Ammon's horn (tissue), 1 donor: ENCODE results near the gene SELENOV.

ENCODE experiments used
- DNase-seq: peaks from one replicate; pipeline ENCODE4 v3.0.0-alpha.2; 2016; ENCODE audit warnings: low spot score

SELENOV gene

DNA sequence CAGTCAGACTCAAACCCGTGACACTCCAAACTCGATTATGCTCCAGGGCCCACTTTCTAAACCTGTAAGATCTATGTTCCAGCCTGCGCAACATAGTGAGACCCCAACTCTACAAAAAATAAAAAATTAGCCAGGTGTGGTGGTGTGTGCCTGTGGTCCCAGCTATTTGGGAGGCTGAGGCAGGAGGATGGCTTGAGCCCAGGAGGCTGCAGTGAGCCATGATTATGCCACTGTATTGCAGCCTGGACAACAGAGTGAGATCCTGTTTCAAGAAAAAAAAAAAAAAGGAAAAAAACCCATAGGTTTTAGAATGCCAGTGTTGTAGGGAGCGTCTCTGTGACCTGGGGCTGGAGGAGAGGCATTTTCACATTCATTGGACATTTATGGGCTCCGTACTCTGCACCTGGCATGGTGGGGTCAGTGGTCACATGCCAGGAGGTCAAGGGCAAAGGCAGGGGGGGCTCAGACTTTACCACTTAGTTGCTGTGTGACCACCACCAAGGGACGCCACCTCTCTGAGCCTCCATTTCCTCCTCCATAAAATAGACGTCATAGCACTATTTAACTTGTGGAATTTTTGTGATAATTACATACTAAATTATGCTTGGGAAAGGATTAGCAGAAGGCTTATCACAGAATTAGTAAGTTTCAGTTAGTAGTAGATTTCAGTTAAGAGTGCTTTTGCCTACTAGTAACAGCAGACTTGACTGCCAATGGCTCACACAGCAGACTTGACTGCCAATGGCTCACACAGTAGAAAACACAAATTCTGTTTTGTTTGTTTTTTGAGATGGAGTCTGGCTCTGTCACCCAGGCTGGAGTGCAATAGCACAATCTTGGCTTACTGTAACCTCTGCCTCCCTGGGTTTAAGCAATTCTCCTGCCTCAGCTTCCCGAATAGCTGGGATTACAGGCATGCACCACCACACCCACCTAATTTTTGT is 5.9 kb downstream of the SELENOV start:
- DNase-seq = no peak

DNA sequence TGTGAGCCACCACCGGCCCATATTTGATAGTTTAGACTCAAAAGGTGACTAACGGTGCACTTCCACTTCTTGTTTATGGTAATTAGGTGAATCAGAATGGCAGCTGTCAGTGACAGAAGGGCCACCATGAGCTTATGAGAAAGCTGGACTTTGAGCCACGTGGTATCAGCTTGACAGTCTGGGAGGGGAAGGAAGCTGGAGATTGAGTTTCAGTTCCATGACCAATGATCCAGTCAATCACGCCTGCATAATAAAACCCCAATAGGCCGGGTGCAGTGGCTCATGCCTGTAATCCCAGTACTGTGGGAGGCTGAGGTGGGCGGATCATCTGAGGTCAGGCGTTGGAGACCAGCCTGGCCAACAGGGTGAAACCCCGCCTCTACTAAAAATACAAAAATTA is 9.6 kb downstream of the SELENOV start:
- DNase-seq = no peak

DNA sequence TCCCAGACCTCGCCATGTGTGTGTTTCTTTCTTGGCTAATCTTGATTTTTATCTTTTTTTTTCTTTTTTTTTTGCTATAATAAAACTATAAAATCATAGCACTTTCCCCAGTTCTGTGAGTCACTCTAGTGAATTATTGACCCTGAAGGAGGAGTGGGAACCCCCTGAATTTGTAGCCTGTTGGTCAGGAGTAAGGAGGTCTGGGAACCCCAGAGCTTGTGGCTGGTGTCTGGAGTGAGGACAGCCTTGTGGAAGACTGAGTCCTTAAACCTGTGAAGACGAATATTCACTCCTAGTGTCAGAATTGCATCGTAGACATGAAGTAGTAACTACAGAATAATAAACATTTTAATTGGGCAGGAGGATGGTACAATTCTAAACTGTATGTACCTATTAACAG is 10.3 kb downstream of the SELENOV start:
- DNase-seq = no peak

DNA sequence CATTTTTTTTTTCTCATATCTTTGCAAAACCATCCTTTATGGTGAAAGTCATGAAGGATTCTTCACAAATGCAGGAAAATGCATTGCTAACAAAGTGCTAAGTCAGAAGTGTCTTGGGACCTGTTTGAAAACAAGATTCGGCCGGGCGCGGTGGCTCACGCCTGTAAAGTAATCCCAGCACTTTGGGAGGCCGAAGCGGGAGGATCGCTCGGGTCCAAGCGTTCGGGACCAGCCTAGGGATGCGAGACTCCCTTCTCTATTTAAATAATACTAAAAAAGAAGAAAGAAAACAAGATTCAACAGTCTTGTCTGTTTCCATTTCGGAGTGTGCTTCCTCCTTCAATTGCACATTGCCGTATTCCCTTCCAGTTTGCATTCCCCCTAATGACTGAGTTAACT is 16.9 kb downstream of the SELENOV start:
- no peak for DNase-seq

DNA sequence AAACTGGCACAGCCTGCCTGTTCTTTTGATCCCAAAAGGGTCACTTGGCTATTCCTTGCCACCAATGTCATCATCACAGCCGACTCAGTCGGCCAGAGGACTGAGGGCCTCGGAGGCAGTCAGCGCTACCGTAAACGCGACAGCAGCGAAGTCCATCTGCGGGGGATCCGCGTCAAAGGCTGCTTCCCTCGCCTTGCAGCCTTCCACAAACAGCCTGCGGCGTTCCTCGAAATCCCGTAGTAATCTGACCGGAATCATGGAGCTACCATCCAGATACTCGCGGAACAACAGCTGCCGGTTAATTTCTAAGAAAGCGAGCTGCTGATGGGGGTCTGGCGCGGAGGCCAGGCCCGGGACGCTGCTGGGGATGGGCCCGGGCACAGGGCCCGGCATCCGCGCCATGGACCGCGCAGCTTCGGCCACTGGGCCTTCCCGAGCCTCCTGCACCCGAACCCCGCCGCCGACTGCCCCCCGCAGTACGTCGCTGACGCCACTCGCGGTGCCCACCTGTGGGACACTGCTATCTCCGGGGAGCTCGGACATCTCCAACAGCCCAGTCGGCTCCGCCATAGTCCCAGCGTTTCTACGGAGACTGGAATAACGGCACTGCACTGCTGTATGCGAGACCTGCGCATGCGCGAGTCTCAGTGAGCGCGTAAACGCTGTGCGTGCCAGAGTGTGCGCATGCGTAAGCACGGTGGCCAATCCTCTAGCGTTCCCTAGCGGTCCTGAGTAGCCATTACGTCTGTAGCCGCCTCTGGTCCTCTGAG is 17.5 kb downstream of the SELENOV start, which contains the start of gene EID2B:
TSS of gene EID2B (minus strand) at position 620 of the 770 bp plus-strand sequence. CDS start at position 570, 50 bp downstream.
- peak; percentile 97 for DNase-seq

DNA sequence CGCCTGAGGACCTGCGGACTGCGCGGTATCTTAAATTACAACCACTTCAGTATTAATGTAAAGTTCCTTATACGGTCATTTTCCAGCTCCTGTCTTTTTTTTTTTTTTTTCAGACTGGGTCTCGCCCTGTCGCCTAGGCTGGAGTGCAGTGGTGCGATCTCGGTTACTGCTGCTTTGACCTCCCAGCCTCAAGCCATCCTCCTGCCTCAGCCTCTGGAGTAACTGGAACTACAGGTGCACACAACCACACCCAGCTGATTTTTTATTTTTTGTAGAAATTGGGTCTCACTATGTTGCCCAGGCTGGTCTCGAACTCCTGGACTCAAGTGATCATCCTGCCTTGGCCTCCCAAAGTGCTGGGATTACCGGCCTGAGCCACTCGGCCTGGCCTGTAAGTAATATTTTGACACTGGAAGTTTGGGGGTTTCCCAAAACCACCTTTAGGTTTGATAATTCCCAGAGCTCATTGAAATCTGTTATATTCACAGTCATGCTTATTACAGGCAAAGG is 18.1 kb downstream of the SELENOV start:
- no peak for DNase-seq

DNA sequence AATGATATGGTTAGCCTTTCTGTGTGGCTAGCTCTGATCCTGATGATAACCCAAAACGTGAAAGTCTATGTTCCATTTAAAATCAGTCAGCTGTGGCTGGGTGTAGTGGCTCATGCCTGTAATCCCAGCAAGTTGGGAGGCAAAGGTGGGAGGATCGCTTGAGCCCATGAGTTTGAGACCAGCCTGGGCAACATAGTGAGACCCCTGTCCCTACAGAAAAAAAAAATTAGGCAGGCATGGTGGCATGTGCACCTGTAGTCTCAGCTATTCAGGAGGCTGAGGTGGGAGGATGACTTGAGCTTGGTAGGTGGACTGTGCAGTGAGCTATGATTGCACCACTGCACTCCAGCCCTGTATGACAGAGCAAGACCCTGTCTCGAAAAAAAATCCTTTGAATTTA is 18.9 kb downstream of the SELENOV start:
- no peak for DNase-seq

DNA sequence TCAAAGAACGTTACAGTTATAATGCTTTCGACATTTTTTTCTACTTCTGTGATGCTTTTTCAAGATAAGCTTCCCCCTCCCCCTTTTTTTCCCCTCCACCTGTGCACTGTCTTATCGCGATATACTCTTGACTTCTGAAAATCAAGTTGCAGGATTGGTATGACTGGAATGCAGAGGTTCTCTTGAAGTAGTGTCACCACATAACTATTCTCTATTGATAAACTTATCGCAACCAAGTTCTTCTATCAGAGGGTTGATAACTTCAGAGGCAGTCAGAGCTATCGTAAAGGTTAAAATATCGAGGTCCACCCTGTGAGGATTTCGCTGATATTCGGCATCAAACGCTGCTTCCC is 24.2 kb downstream of the SELENOV start:
- DNase-seq = no peak

DNA sequence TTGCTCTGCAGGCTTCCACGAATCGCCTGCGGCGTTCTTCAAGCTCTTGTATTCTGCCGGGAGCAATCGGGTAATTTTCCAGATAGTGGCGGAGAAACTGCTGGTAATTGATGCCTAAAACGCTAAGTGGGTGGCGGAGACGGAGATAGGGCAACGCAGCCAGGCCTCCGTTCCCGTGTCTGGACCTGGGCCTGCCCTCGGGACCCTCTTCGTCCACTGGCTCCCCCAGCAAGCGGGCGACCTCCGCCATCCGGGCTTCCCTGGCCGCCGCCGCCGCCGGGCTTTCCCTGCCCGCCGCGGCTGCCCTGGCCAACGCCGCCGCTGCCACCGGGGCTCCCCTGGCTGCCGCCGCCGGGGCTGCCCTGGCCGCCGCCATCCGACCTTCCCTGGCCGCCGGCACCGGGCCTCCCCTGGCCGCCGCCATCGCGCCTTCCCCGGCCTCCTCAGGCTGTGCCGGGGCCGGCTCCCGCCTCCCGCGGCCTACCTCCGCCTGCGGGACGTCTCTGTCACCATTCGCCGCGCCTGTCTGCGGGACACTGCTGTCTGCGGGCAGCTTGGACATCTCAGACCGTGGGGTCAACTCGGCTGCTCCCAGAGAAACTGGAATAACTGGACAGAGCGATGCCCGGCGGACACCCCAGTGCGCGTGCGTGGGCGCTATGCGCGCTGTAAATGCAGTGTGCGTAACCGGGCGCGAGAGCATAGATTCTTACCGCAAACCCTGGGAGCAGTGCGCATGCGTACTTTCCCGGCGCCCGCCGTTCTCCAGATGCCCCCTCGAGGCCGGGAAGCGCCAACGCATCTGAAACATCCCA is 24.8 kb downstream of the SELENOV start, which contains the start of gene EID2:
TSS of gene EID2 (minus strand) at position 644 of the 815 bp plus-strand sequence. CDS start at position 562, 82 bp downstream.
- DNase-seq = peak; percentile 96

DNA sequence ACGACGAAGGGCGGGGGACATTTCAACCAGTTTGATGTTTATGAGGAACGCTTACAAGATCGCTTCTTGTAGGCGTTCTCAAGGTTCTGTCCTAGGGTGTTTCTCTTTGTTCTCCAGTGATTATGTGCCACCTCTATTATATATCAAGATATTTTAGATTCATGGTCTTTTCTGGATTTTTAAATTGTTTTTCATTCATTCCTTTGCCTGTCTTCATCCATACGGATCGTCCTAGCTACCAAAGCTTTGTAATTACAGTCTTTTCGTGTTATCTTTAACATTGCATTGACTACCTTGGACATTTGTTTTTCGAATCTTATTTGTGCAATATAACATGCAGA is 25.4 kb downstream of the SELENOV start:
- DNase-seq = no peak

DNA sequence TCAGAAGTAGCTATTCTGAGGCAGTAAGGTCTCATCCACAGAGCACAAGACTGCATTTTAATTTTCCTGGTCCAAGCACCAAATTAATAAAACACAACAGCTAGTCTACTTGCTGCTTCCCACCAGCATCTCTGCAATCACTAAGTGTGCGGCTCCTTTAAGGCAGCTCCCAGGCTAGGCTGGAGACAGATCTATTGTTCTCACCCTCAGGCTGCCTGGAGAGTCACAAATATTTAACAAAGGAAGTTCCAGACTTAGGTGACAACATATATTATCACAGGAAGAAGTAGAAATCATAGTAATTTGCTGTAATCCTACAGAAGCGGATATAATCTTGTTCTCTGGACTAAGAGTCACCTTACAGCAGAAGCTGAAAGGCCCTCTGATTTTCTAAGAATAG is 27.3 kb downstream of the SELENOV start:
- DNase-seq = peak; percentile 18

DNA sequence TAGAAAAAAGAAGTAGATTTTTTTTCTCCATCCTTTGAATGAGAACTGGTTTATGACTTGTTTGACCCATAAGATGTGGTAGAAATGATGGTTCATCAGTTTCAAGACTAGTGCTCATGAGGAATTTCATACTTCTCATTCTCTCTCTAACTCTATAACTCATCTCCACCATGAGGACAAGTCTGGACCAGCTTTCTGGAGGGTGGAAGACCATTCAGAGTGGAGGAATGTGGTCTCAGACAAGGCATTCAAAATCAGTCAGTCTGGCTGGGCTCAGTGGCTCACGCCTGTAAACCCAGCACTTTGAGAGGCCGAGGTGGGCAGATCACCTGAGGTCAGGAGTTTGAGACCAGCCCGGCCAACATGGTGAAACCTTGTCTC is 28.5 kb downstream of the SELENOV start:
- DNase-seq = no peak

DNA sequence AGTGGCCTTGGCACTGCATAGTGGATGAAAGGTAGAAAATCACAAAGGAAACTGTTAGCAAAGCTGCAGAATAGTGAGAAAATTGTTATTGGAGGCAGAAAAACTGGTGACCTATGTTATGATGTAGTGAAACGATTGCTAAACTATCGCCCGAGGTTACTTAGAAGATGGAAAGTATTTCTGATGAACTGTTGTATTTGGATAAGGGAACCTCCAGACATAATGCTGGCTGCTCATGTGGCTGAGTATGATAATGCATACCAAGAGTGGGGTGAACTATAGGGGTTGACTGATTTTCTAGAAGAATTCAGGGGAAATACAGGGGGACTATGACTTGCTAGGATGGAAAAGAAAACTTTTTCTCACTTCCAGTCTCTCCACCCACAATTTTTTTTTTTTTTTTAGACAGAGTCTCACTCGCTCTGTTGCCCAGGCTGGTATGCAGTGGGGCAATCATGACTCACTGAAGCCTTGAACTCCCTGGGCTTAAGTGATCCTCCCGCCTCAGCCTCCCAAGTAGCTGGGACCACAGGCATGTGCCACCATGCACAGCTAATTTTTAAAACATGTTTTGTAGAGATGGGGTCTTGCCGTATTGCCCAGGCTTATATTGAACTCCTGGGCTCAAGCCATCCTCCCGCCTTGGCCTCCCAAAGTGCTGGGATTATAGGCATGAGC is 29.4 kb downstream of the SELENOV start:
- no peak for DNase-seq

DNA sequence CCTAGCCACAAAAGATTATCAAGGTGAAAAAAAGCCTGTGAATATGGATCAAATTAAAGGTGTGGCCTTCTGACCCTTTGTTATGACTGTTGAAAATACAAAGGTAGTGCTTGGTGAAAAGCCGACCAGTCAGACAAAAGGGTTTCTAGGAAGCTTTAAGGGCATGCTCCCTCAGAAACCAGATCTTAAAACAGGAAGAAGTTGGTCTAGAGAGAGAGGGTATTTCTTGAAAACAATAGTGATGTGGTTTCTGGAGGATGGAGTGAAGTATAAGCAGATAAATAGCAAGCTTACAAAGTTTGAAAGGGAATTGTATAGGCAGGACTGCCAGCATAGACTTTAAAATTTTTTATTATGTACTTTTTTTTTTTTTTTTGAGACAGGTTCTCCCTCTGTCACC is 30.0 kb downstream of the SELENOV start:
- DNase-seq = no peak

DNA sequence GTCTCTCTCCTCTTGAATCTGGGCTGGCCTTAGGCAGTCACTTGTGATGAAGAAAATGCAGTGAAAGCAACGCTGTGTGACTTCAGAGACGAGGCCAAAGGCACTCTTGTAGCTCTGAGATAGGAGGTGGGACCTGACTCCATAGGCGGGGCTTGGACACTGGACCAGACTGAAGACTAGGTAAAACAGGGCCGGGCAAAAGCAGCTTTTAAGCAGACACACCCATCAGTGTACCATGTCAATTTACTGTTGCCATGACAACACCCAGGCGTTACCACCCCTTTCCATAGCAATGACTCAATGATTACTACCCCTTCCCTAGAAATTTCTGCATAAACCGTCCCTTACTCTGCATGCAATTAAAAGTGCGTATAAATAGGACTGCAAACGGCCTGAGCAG is 31.7 kb downstream of the SELENOV start:
- DNase-seq = no peak

DNA sequence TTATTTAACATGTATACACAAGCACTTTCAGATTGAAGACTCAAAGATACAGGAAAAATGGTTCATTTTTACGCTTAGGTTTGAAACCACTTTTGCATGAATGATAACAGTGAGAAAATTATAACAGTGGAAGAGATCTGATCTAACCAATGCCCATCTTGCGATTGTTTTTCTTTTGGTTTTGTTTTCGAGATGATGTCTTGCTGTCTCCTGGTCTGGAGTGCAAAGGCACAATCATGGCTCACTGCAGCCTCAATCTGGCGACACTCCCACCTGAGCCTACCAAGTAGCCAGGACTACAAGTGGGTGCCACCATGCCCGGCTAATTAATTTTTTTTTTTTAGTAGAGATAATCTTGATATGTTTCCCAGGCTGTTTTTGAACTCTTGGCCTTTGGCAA is 35.3 kb downstream of the SELENOV start:
- no peak for DNase-seq

DNA sequence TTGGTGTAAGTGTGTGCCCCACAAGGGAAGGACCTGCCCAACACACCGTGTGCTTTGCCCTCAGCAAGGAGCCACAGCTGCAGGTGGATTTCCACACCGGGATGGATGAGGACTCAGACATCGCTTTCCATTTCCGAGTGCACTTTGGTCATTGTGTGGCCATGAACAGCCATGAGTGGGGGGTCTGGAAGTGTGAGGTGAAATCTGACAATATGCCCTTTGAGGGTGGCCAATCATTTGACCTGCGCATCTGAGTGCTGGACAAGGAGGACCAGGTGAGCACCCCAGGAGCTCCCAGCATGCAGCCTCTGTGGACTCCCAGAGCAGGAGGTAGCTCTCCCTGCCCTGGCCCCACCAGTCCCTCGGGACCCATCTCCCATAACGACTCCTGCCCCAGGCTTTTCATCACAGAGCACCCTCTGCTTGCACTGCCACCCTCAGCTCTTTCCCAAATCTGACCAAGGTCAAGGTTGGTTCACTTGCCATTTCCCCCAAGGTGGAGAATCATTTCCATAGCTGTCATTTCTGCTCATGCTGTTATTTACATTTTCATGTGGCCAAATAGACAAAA is 38.2 kb downstream of the SELENOV start:
- no peak for DNase-seq

DNA sequence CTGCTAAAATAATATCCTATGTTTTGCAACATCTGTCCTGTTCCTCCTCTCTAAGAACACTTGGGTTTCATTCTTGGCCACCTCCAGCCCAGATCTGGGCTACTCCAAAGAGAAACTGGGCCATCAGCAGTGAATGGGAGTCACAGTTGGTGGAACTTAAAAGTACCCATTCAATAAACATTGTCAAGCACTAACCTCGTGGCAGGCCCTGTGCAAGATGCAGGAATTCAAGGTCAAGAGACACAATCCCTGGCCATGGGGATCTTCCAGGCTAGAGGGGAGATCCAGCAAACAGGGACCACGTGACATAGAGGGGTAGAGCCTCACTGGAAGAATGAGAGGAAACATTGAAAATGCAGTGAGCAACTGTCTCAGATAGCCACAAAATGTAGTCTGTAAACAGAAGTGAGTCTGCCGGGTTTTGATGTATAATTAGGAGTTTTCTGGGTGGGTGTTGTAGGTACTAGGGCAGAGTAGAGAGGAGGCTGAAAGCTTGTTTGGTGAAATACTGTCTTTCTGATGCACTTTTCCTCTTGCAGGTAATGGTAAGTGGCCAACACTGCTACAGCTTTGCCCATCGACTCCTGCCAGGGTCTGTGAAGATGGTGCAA is 39.9 kb downstream of the SELENOV start:
- no peak for DNase-seq

DNA sequence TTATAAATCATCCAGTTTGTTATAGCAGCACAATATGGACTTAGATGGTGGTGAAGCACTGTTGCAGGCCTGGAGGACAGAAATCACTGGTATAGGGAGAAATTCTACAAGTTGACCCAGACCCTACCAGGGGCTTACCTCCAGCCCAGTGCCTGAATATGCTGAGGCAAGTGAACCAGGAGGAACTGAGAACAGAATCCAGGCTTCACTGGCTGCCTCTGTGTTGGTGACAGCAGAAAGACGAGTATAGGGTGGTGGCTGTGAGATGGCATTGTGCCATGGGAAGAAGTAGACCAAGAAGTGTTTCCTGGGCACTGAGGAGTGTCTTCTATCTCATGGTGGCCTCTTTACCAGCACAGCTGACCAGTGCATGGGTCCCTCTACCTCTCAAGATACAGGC is 40.9 kb downstream of the SELENOV start:
- peak; percentile 50 for DNase-seq

DNA sequence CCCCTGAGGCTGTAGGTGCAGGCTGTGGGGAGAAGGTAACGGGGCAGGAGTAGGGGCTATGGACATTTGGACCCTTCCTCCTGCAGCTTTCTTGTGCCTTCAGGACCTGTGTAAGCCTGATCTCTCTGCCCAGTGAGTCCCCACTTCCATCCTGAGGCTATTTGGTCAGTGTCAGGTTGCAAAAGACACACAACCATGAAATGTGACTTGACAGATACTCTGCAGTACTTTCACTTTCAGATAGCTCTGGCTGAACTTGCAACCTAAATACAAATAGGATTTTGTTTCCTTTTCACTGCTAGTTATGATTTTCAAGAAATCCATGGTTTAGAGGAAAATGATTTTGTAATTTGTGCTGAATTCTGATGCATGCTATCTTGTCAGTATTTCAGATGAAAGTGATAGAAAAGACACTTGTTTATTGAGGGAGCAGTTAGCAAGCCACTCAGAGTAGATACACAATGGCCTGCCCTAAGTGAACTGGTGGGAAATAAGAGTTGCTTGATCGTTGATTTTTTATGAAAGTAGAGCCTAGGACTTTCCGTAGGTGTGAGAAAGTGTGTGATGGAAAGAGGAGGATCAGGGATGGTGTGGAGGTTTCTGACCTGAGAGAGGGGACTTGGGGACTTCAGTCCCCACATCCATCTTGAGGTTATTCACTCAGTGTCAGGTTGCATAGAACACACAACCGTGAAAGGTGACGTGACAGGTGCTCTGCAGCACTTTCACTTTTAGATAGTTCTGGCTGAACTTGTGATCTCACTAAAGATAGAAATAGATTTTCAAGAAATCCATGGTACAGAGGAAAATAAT is 43.1 kb downstream of the SELENOV start:
- no peak for DNase-seq
